LHCN-M2 (cell line): ENCODE results near the gene GAL3ST1. TPM values are rescaled to one million over a fixed set of nuclear protein-coding genes. Genes with fewer than 3 reads are reported as not detected.
A peak's percentile ranks its signal among the peaks of the same experiment; 100 is the strongest.
"Not testable (repeated sequence)": the region's sequence is repeated elsewhere in the genome, so short reads cannot be mapped to it uniquely, and the experiment has no call there.

Experiments used
- DNase-seq: peaks from one replicate; pipeline ENCODE4 v3.0.0-alpha.2; 2012; ENCODE audit warnings: low read depth
- polyA plus RNA-seq: library from polyadenylated mRNA; unstranded; fragments of >200 nt; gene quantifications from one replicate; pipeline ENCODE4 v1.2.1, GENCODE V29; 2012; ENCODE audit warnings: missing spikeins
- total RNA-seq: library from RNA; depleted of rRNA; stranded (reverse); fragments of >200 nt; gene quantifications from 2 replicates; pipeline ENCODE4 v1.2.3, GENCODE V29; 2014; rRNA removed

The GAL3ST1 gene
- total RNA-seq, result not detected in 2 replicates
- not detected for polyA plus RNA-seq

GRCh38 chr22:30574095-30574981 lies at the start of gene GAL3ST1:
GAL3ST1 (minus strand) TSS chr22:30574665; CDS start chr22:30557392, 17,273 bp downstream.
- DNase-seq, result no peak

GRCh38 chr22:30619909-30620308 lies 45.4 kb upstream of the GAL3ST1 start:
- DNase-seq, result not testable (repeated sequence)

GRCh38 chr22:30617819-30618218 lies 43.4 kb upstream of the GAL3ST1 start:
- no peak for DNase-seq

GRCh38 chr22:30615543-30615954 lies 41.1 kb upstream of the GAL3ST1 start:
- DNase-seq, result no peak

GRCh38 chr22:30614879-30615278 lies 40.4 kb upstream of the GAL3ST1 start:
- no peak for DNase-seq

- no peak for DNase-seq
Measured at GRCh38 chr22:30614268-30614667, 39.8 kb upstream of the GAL3ST1 start.

- DNase-seq, result no peak
Measured at GRCh38 chr22:30612789-30613188, 38.3 kb upstream of the GAL3ST1 start.

- DNase-seq, result no peak
Measured at GRCh38 chr22:30611197-30611596, 36.7 kb upstream of the GAL3ST1 start.

- DNase-seq, result no peak
Measured at GRCh38 chr22:30610299-30610698, 35.8 kb upstream of the GAL3ST1 start.

- DNase-seq, result peak; percentile 91
Measured at GRCh38 chr22:30609260-30610185, 35.1 kb upstream of the GAL3ST1 start.

- DNase-seq, result no peak
Measured at GRCh38 chr22:30607939-30608338, 33.5 kb upstream of the GAL3ST1 start.

- DNase-seq, result no peak
Measured at GRCh38 chr22:30607300-30607930, 33.0 kb upstream of the GAL3ST1 start.

GRCh38 chr22:30606455-30607299 lies 32.2 kb upstream of the GAL3ST1 start, which contains the start of gene TCN2:
TCN2 (plus strand) TSS chr22:30607174; CDS start chr22:30607332, 158 bp downstream.
- DNase-seq, result peak; percentile 83

- peak; percentile 55 for DNase-seq
Measured at GRCh38 chr22:30605449-30606110, 31.1 kb upstream of the GAL3ST1 start.

- no peak for DNase-seq
Measured at GRCh38 chr22:30604723-30605122, 30.3 kb upstream of the GAL3ST1 start.

- DNase-seq, result no peak
Measured at GRCh38 chr22:30603801-30604200, 29.3 kb upstream of the GAL3ST1 start.

- peak; percentile 30 for DNase-seq
Measured at GRCh38 chr22:30602049-30602448, 27.6 kb upstream of the GAL3ST1 start.

GRCh38 chr22:30601464-30601863 lies 27.0 kb upstream of the GAL3ST1 start:
- no peak for DNase-seq

GRCh38 chr22:30600921-30601320 lies 26.5 kb upstream of the GAL3ST1 start:
- no peak for DNase-seq

GRCh38 chr22:30598986-30599385 lies 24.5 kb upstream of the GAL3ST1 start:
- no peak for DNase-seq
